GM18517 (cell line): Measurements from ENCODE around the gene IQGAP2.
"Not testable (repeated sequence)": the region's sequence is repeated elsewhere in the genome, so short reads cannot be mapped to it uniquely, and the experiment has no call there.

Experiments
- ATAC-seq: cut with Tn5 transposase; IDR thresholded peaks from one replicate; pipeline ENCODE4 v1.9.1; 2021; ENCODE audit warnings: mild to moderate bottlenecking, moderate library complexity; ENCODE audit not compliant: unreplicated experiment

IQGAP2 gene

GRCh38 chr5:76499507-76500161 lies 96.5 kb downstream of the IQGAP2 start:
- no peak for ATAC-seq

DNA sequence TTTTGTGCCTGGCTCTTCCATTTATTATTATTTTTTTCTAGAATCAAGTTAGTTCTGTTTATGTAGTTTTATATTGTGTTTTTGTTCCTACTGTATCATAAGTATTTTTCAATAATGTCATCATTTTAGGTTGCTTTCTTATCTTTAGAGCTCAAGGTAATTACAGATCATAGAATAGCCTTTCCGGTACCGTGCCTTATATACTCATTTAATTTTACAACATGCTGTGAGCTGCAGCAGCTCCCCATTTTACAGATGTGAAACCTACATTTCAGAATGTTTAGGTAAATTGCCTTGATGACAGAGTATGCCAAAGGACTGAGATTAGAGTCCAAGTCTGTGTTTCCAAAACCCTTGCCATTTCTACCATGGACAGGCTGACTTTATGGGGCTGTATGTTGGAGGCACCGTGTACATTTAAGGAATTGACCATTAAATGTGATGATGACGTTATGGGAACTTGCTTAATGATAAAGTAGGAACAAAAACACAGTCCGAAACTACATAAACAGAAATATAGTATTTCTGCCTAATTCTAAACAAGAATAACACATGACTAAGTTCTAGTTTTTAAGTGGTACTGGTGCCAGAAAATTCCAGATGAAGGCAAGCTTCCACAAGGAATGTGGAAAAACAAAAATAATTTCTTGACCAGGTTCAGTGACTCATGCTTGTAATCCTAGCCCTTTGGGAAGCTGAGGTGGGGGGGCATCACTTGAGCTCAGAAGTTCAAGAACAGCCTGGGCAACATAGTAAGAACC lies 97.7 kb downstream of the IQGAP2 start:
- no peak for ATAC-seq

DNA sequence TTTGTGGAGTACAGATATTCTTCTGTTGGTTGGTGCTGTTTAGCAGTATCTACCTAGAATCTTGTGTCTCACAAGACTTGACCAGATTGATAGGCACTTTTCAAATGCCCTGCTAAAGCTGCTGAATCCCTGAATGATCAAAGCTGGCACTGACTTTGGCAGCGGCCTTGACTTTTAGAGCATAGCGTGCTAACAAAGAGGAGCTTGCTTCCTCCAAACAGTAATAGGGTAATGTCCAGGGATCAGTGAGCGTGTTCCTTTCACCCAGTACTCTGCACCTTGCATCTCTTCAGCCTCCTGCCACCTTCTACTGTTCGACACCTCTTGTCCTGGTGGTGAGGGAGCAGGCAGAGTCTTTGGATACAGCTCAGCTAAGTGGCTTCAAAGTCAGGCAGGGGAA lies 100.8 kb downstream of the IQGAP2 start:
- no peak for ATAC-seq

- ATAC-seq, result no peak
Measured at GRCh38 chr5:76504901-76505564, 101.9 kb downstream of the IQGAP2 start.

GRCh38 chr5:76513476-76513875 lies 110.4 kb downstream of the IQGAP2 start:
- no peak for ATAC-seq

- no peak for ATAC-seq
Measured at GRCh38 chr5:76514292-76514691, 111.2 kb downstream of the IQGAP2 start.

GRCh38 chr5:76514713-76515112 lies 111.6 kb downstream of the IQGAP2 start:
- ATAC-seq, result no peak

- ATAC-seq, result no peak
Measured at GRCh38 chr5:76517334-76517733, 114.2 kb downstream of the IQGAP2 start.

- ATAC-seq, result not testable (repeated sequence)
Measured at GRCh38 chr5:76518246-76518645, 115.2 kb downstream of the IQGAP2 start.

GRCh38 chr5:76521240-76521758 lies 118.2 kb downstream of the IQGAP2 start:
- peak; percentile 67 for ATAC-seq

DNA sequence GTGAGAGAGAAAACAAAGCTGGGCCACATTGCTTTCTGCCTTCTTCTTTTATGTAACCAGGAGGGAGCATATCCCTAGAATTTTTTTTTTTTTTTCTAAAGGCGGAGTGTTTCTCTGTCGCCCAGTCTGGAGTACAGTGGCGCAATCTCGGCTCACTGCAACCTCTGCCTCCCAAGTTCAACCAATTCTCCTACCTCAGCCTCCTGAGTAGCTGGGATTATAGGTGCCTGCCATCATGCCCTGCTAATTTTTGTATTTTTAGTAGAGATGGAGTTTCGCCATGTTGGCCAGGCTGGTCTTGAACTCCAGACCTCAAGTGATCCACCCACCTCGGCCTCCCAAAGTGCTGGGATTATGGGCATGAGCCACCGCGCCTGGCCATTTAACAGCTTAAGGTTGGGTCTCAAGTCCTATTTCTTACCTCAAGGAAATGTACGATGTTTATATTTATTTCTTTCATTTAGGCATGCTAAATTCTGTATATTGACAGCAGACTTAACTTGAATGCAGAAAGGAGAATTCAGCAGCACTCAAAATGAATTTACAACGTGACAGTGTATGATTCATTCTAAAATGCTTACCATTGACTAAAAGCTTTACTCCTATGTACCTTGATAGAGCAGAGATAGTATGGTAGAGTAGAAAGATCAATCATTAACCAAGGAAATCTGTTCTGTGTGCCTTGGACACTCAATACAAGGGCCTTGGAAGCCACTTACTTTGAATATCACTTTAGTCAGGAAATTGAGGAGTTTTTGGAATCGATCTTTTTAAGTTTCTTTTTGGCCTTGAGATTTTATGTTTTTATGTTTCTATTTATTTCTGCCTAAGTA lies 119.2 kb downstream of the IQGAP2 start:
- no peak for ATAC-seq

GRCh38 chr5:76524101-76524835 lies 121.2 kb downstream of the IQGAP2 start:
- no peak for ATAC-seq

GRCh38 chr5:76524868-76525267 lies 121.8 kb downstream of the IQGAP2 start:
- ATAC-seq, result no peak

- ATAC-seq, result no peak
Measured at GRCh38 chr5:76525956-76526355, 122.9 kb downstream of the IQGAP2 start.

- ATAC-seq, result no peak
Measured at GRCh38 chr5:76526950-76527583, 124.0 kb downstream of the IQGAP2 start.

DNA sequence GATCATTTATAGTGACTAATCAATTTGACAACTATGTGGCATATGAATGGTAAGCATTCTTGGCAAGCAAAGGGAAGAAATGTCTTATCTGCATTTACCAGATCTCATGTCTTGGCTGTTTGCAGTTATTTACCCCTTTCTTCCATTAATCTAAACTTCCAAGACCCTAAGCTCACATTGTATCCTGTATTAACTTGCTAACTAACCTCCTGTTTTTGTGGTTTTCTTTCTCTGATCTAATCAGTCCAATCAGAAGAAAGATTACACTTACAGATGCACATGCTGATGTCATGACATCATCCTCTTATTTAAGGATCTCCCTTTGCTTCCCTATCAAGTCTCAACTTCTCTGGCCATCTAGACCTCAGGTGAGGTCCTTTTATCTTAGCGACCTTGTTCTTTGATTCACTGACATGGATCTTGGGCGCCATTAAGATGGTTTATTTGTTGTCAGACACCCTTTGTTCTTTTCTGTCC lies 124.6 kb downstream of the IQGAP2 start:
- ATAC-seq, result no peak

DNA sequence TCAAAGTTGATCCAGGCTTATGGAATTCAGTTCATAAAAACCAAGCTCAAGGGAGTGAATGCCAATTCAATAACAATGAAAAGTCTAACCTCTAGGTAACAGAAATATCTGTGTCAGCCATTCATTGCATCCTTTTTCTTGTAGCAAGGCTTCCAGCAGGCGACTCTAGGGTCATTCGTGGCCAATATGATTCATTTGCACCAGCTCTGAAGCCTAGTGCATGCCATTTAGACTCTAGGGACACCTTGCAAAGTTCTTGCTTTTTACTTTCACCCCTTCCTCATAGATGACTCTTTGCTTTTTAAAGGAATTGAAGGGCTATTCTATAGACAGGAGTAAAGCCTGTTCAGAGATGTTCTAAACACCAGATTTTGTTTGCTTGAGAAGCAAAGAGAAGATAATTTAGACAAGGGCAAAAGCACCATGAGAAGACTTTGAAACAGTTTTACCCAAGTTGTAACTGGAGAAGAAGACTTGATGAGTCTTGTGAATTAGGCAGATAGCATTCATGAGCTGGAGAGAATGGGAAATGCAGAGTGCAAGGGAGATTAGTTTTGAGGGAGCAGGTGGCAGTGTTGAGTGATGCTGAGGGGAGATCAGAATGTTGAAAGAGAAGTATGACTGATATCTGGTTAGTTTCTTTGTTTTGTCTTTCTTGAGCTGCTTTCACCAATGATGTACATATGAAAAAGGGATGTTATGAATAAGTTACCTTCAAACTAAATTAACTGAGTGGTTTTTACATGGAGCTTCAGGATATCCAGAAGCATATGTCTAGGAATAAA lies 125.7 kb downstream of the IQGAP2 start:
- no peak for ATAC-seq

DNA sequence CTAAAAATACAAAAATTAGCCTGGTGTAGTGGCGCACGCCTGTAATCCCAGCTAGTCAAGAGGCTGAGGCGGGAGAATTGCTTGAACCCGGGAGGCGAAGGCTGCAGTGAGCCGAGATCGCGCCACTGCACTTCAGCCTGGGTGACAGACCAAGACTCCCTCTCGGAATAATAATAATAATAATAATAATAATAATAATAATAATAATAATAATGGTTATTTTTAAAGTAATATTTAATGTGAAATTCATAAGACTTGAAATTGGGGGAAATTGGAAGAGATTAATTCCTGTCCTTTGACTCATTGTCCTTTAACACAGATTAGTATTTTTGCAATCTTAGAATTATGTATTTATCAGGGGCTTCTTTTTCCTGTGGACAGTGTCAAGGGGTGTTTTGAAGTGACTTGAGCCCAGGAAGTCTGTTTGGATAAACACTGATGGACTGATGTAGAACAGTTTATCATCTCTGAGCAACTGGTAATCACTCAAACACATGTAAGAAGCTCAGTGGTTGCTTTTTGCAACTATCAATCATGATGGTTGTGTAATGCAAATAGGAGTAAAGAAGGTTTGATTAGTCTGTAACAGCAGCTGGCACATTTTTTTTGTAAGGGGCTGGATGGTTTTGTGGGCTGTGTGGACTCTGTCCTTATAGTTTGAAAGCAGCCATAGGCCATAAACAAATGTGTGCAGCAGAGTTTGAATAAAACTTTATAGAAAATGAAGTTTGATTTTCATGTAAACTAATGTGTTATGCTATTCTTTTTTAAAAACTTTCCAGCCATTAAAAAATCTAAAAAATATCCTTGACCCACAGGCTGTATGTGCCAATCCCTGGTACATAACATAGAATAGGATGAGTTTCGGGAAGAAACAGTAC lies 126.6 kb downstream of the IQGAP2 start:
- ATAC-seq, result no peak
